ENCODE measurements around the gene TRAPPC14. TPM values are rescaled to one million over a fixed set of nuclear protein-coding genes. Genes with fewer than 3 reads are reported as not detected.
"Not testable (repeated sequence)": the region's sequence is repeated elsewhere in the genome, so short reads cannot be mapped to it uniquely, and the experiment has no call there.

TRAPPC14 gene
- total and polyA plus RNA-seq, 8 donors: 5.1 to 34.6 (median 10.4) TPM

- TF ChIP-seq, protein P1, sequence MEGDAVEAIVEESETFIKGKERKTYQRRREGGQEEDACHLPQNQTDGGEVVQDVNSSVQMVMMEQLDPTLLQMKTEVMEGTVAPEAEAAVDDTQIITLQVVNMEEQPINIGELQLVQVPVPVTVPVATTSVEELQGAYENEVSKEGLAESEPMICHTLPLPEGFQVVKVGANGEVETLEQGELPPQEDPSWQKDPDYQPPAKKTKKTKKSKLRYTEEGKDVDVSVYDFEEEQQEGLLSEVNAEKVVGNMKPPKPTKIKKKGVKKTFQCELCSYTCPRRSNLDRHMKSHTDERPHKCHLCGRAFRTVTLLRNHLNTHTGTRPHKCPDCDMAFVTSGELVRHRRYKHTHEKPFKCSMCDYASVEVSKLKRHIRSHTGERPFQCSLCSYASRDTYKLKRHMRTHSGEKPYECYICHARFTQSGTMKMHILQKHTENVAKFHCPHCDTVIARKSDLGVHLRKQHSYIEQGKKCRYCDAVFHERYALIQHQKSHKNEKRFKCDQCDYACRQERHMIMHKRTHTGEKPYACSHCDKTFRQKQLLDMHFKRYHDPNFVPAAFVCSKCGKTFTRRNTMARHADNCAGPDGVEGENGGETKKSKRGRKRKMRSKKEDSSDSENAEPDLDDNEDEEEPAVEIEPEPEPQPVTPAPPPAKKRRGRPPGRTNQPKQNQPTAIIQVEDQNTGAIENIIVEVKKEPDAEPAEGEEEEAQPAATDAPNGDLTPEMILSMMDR (IDR thresholded peaks at IDR 0.05): no peak
- FAIRE-seq (no peak), ATAC-seq (peak in 1 of 4 donors; percentile 17), DNase-seq (no peak)
- H3K27me3 ChIP-seq: no peaks in the 10 kb centered on the region
- 82 to 85% methylated on average over 13 of the region's 13 CpGs for WGBS, 2 donors
- no peak overlapping the region for H3K4me3 ChIP-seq
- no peaks in the 10 kb centered on the region for H3K4me1 ChIP-seq
- no peak overlapping the region for H3K27ac ChIP-seq
- no peaks in the 10 kb centered on the region for H3K36me3 ChIP-seq
- H3K9me3 ChIP-seq: no peaks in the 10 kb centered on the region
- intact Hi-C loops (cut with DNase I): loop anchor here in 1 of 3 donors (10.0 kb wide), 1 partner anchor 77 kb away; the partner anchor contains the start of gene PVRIG
Observed at GRCh38 chr7:100137851-100138760, 20.4 kb downstream of the TRAPPC14 start.

- 14 to 19% methylated on average over 3 of the region's 3 CpGs for WGBS, 2 donors
- DNase-seq: peak in 5 of 6 donors; percentile 50 to 70 (median 64)
- ATAC-seq: peak; percentile 69 to 84 (median 81)
Observed at GRCh38 chr7:100132697-100133151, 25.8 kb downstream of the TRAPPC14 start.

GRCh38 chr7:100132126-100132525, 26.4 kb downstream of the TRAPPC14 start:
- no peaks in the 10 kb centered on the region for H3K9me3 ChIP-seq
- 58 to 59% methylated on average over 7 of the region's 7 CpGs for WGBS, 2 donors
- H3K36me3 ChIP-seq: no peaks in the 10 kb centered on the region
- DNase-seq (no peak), ATAC-seq (no peak), FAIRE-seq (no peak)
- no peak overlapping the region for H3K27ac ChIP-seq
- peaks cover 0 to 9% (median 0%) of the 10 kb centered on the region in 3 donors for H3K4me1 ChIP-seq
- intact Hi-C loops (cut with DNase I): loop anchor here in 1 of 3 donors (10.0 kb wide), 1 partner anchor 83 kb away; the partner anchor contains the start of gene PVRIG
- H3K4me3 ChIP-seq: peak overlapping the region in 1 of 4 donors; percentile 2
- H3K27me3 ChIP-seq: no peaks in the 10 kb centered on the region
- TF ChIP-seq, protein P1 (IDR thresholded peaks at IDR 0.05): no peak

More at GRCh38 chr7:100132697-100133151, 25.8 kb downstream of the TRAPPC14 start:
- no peaks in the 10 kb centered on the region for H3K9me3 ChIP-seq
- no peaks in the 10 kb centered on the region for H3K36me3 ChIP-seq
- peaks cover 0 to 9% (median 0%) of the 10 kb centered on the region in 3 donors for H3K4me1 ChIP-seq
- no peak overlapping the region for H3K27ac ChIP-seq
- intact Hi-C loops (cut with DNase I): loop anchor here in 1 of 3 donors (10.0 kb wide), 1 partner anchor 82 kb away; the partner anchor contains the start of gene PVRIG
- TF ChIP-seq, protein P1 (IDR thresholded peaks at IDR 0.05): peak; percentile 42 to 83 (median 74)
- no peaks in the 10 kb centered on the region for H3K27me3 ChIP-seq
- H3K4me3 ChIP-seq: peak overlapping the region in 1 of 4 donors; percentile 1
- FAIRE-seq: no peak

GRCh38 chr7:100130608-100131453, 27.7 kb downstream of the TRAPPC14 start:
- peak overlapping the region; percentile 41 to 78 (median 60) for H3K27ac ChIP-seq
- DNase-seq (peak; percentile 77 to 94 (median 88)), ATAC-seq (peak; percentile 39 to 55 (median 53)), FAIRE-seq (no peak)
- peak overlapping the region in 2 of 4 donors; percentile 17 to 36 for H3K4me3 ChIP-seq
- intact Hi-C loops (cut with DNase I): loop anchor here in 1 of 3 donors (10.0 kb wide), 1 partner anchor 84 kb away; the partner anchor contains the start of gene PVRIG
- no peaks in the 10 kb centered on the region for H3K27me3 ChIP-seq
- no peaks in the 10 kb centered on the region for H3K36me3 ChIP-seq
- peaks cover 0 to 10% (median 4%) of the 10 kb centered on the region in 3 donors for H3K4me1 ChIP-seq
- 3 to 5% methylated on average over 24 of the region's 24 CpGs for WGBS, 2 donors
- no peaks in the 10 kb centered on the region for H3K9me3 ChIP-seq
- TF ChIP-seq, protein P1 (IDR thresholded peaks at IDR 0.05): peak; percentile 64 to 81 (median 69)

DNA sequence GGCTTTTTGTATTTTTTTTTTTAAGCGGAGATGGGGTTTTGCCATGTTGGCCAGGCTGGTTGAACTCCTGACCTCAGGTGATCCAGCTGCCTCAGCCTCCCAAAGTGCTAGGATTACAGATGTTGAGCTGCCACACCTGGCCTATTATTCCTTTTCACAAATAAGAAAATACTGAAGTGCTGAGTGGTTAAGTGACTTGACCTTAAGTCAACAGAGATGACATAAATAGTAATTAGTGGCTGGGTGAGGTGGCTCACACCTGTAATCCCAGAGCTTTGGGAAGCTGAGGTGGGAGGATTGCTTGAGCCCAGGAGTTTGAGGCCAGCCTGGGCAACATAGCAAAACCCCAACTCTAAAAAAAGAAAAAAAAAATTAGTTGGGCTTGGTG, 28.3 kb downstream of the TRAPPC14 start:
- intact Hi-C loops (cut with DNase I): loop anchor here in 1 of 3 donors (10.0 kb wide), 1 partner anchor 85 kb away; the partner anchor contains the start of gene PVRIG
- 91 to 94% methylated on average over 1 of the region's 1 CpG for WGBS, 2 donors
- H3K27ac ChIP-seq: peak overlapping the region in 3 of 4 donors; percentile 41 to 78 (median 60)
- not testable (repeated sequence) for H3K27me3 ChIP-seq, H3K9me3 ChIP-seq, DNase-seq, H3K36me3 ChIP-seq, FAIRE-seq, ATAC-seq, H3K4me3 ChIP-seq
- H3K4me1 ChIP-seq: peaks cover 0 to 14% (median 8%) of the 10 kb centered on the region in 3 donors
